ENCODE results near the gene OR2B6. TPM values are rescaled to one million over a fixed set of nuclear protein-coding genes. Genes with fewer than 3 reads are reported as not detected.

The OR2B6 gene
- total RNA-seq (2021; fragmentation: NEBNext Ultra II Directional; extraction: Animal tissue kit (Norgen Biotek cat#: 25700)) = not detected in 2 replicates
- 0.26 and 0.46 TPM in 2 replicates for polyA plus RNA-seq (2011; rRNA removed)
- polyA plus RNA-seq (2011; cell fraction: cytosol; rRNA removed) = 0.43 TPM
- 1.5 TPM for polyA plus RNA-seq (2011; cell fraction: nucleus; rRNA removed)
- polyA plus RNA-seq (2012, experiment 1 of 2) = not detected in 4 replicates
- polyA plus RNA-seq (2012, experiment 2 of 2) = not detected
- not detected for polyA plus RNA-seq (2013, experiment 1 of 2)
- polyA plus RNA-seq (2013, experiment 2 of 2) = not detected
- not detected in 2 replicates for polyA minus RNA-seq (2011; rRNA and poly(A)+ RNA removed)
- polyA minus RNA-seq (2011; cell fraction: cytosol; rRNA and poly(A)+ RNA removed) = not detected
- polyA minus RNA-seq (2011; cell fraction: nucleus; rRNA and poly(A)+ RNA removed) = 2.6 TPM
- long read RNA-seq, experiment 1, partial matches to known transcripts = 0 of 1 reads
- long read RNA-seq, experiment 1, other reads (novel, unspliced or antisense) = 1 of 1 reads
- long read RNA-seq, experiment 2 = 0 reads

- H2BK12ac ChIP-seq (ENCODE audit: low read depth, low read length) = no peak within 1 kb of the TSS
- no peak within 1 kb of the TSS for H4K8ac ChIP-seq (ENCODE audit: extremely low read depth, insufficient read depth, low read length)
- DNase-seq (ENCODE audit: low read depth in 1 of 2, low spot score in 2 of 2) = no peak
- no peak within 1 kb of the TSS for H3K4ac ChIP-seq (replicated peaks; ENCODE audit: insufficient read length, low read depth, low read length)
- no peak within 1 kb of the TSS for H2BK20ac ChIP-seq (ENCODE audit: low read length)
- no peaks in the 10 kb centered on the region for H3K23me2 ChIP-seq (ENCODE audit: low read depth, low read length)
- H3K79me2 ChIP-seq (ENCODE audit: control insufficient read depth in 1 of 2, insufficient read depth in 2 of 2, low read length in 2 of 2) = no peaks in the 10 kb centered on the region
- H3K56ac ChIP-seq (replicated peaks; ENCODE audit: insufficient read length, low read depth, low read length) = no peak within 1 kb of the TSS
- no peaks in the 10 kb centered on the region for H3K9me3 ChIP-seq (ENCODE audit: insufficient read depth in 2 of 2, low read depth in 1 of 2, low read length in 1 of 2)
- no peak within 1 kb of the TSS for H2BK15ac ChIP-seq (ENCODE audit: low read length)
- no peak within 1 kb of the TSS for H4K91ac ChIP-seq (replicated peaks; ENCODE audit: insufficient read length, low read length)
- no peak within 1 kb of the TSS for H3K14ac ChIP-seq (ENCODE audit: insufficient read length)
- WGBS, 2 experiments (ENCODE audit: extremely low coverage in 1 of 2, insufficient coverage in 1 of 2, insufficient read length in 1 of 2, insufficient replicate concordance in 2 of 2, low coverage in 1 of 2, low lambda C conversion rate in 2 of 2, missing lambda C conversion rate in 1 of 2) = 82% methylated on average over 1 of the region's 1 CpG; no CpG with 5 or more reads in 1 of the 2 experiments
- no peak within 1 kb of the TSS for H3K9ac ChIP-seq (replicated peaks in 1 of 4; ENCODE audit: extremely low read depth in 1 of 4, low read depth in 3 of 4, low read length in 3 of 4)
- H2BK120ac ChIP-seq (replicated peaks; ENCODE audit: low read depth, low read length) = no peak within 1 kb of the TSS
- no peak within 1 kb of the TSS for H2AFZ ChIP-seq (ENCODE audit: low read length)
- H2BK5ac ChIP-seq (ENCODE audit: low read depth, low read length) = no peak within 1 kb of the TSS
- no peak within 1 kb of the TSS for H3K18ac ChIP-seq (ENCODE audit: extremely low read depth, low read length)
- H3K4me1 ChIP-seq (replicated peaks in 1 of 4; ENCODE audit: control insufficient read depth in 3 of 4, insufficient read depth in 4 of 4, low read length in 3 of 4) = no peaks in the 10 kb centered on the region
- no peaks in the 10 kb centered on the region for H3K27me3 ChIP-seq (replicated peaks in 1 of 4; ENCODE audit: control insufficient read depth in 3 of 4, extremely low read depth in 1 of 4, insufficient read depth in 3 of 4, low read length in 3 of 4)
- H3K4me2 ChIP-seq (ENCODE audit: insufficient read depth in 1 of 2, low read depth in 2 of 2, low read length in 2 of 2) = no peak within 1 kb of the TSS
- no peak within 1 kb of the TSS for H3K4me3 ChIP-seq (ENCODE audit: extremely low read depth in 1 of 4, insufficient read depth in 2 of 4, low read depth in 3 of 4, low read length in 4 of 4)
- H2AK5ac ChIP-seq (ENCODE audit: low read depth, low read length) = no peak within 1 kb of the TSS
- ChIA-PET CTCF (ENCODE audit: partially characterized antibody) (interaction anchor here (0.8 to 1.8 kb wide), 3 partner anchors 10 to 15 kb away, joined by 3 to 4 read pairs (median 4); no protein-coding TSS in a partner anchor), POLR2A (ENCODE audit: partially characterized antibody) (no interaction called here)
- FAIRE-seq = no peak
- no peaks in the 10 kb centered on the region for H4K20me1 ChIP-seq (replicated peaks in 1 of 2; ENCODE audit: control insufficient read depth in 1 of 2, insufficient read depth in 2 of 2, low read length in 2 of 2)
- H4K5ac ChIP-seq (ENCODE audit: insufficient read length, low read depth, low read length) = no peak within 1 kb of the TSS
- no peaks in the 10 kb centered on the region for H3K36me3 ChIP-seq (ENCODE audit: control insufficient read depth in 2 of 4, insufficient read depth in 4 of 4, low read length in 3 of 4)
- no peak within 1 kb of the TSS for H3K23ac ChIP-seq (ENCODE audit: insufficient read length)
- H3K79me1 ChIP-seq (ENCODE audit: low read depth, low read length) = no peaks in the 10 kb centered on the region
- H3K27ac ChIP-seq (ENCODE audit: low read depth, low read length) = no peak within 1 kb of the TSS
- TF ChIP-seq POLR2A (IDR thresholded peaks at IDR 0.05; ENCODE audit: control extremely low read depth in 1 of 2, low read depth in 2 of 2, low read length in 2 of 2) = no peak
- no peak for TF ChIP-seq TBP (IDR thresholded peaks at IDR 0.05; ENCODE audit: low read depth, low read length)
- TF ChIP-seq KDM5A (IDR thresholded peaks at IDR 0.05; ENCODE audit: low read length) = no peak
- TF ChIP-seq NRF1 (IDR thresholded peaks at IDR 0.05; ENCODE audit: low read depth, low read length) = no peak
- TF ChIP-seq RNF2 (IDR thresholded peaks at IDR 0.05; ENCODE audit: borderline replicate concordance, low read depth, low read length, missing control alignments, poor library complexity, severe bottlenecking) = no peak
- no peak for TF ChIP-seq NANOG (IDR thresholded peaks at IDR 0.05; ENCODE audit: insufficient read depth, low read depth, low read length, poor library complexity, severe bottlenecking)
- TF ChIP-seq ASH2L (IDR thresholded peaks at IDR 0.05; ENCODE audit: low read length) = no peak
- TF ChIP-seq JUND (IDR thresholded peaks at IDR 0.05; ENCODE audit: low read length) = no peak
- TF ChIP-seq SIX5 (IDR thresholded peaks at IDR 0.05; ENCODE audit: low read depth, low read length) = no peak
- TF ChIP-seq ATF2 (IDR thresholded peaks at IDR 0.05; ENCODE audit: low read length) = no peak
- no peak for TF ChIP-seq SIRT6 (IDR thresholded peaks at IDR 0.05; ENCODE audit: low read length)
Observed at GRCh38 chr6:27956941-27957340, at the start of gene OR2B6. OR2B6 (plus strand) TSS chr6:27957241; CDS start chr6:27957241, 0 bp downstream.
